Hematopoietic multipotent progenitor cell treated with erythropoietin and hydrocortisone succinate and interleukin-3 and kit ligand, for 8 days (in vitro differentiated cells): ENCODE measurements around the gene PLD5.

Experiments used
- DNase-seq: peaks from one replicate; pipeline ENCODE4 v3.0.0-alpha.2; 2015

PLD5 gene

DNA sequence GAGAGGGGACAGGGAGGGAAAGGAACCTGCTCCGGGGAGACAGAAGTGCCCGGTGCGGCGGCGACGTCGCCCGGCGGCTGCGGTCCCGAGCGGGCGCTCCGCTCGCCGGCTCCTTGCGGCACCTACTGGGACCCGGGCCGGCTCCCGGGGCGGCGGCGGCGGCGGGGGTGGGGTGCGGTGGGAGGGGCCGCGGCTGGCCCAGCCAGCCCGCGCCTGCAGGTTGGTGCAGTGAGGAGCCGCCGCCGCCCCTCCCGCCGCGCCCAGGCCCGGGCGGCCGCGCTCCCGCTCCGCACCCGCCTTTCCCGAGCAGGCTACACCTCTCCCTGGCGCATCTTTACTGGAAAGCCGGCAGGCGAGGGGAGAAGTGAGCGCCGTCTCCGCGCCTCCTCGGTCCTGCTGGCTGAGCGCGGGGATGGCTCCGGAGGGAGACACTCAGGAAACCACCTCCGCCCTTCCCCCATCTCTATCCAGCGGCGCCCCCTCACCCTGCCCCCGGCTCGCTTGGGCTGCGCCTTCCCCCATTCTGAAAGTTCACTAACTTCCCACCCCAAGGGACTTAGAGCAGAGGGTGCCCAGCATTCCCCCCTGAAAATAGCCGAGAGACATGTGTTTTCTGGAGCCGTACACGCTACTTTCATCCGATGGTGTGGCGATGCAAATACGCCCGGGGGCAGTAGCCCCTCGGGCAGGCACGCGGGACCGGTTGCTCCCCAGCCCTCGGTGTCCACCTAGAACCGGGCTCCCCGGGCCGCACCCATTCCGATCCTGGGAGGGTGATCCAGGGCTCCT lies at the start of gene PLD5:
Gene PLD5 (minus strand): TSS at position 127 of the 789 bp plus-strand sequence.
- no peak for DNase-seq

DNA sequence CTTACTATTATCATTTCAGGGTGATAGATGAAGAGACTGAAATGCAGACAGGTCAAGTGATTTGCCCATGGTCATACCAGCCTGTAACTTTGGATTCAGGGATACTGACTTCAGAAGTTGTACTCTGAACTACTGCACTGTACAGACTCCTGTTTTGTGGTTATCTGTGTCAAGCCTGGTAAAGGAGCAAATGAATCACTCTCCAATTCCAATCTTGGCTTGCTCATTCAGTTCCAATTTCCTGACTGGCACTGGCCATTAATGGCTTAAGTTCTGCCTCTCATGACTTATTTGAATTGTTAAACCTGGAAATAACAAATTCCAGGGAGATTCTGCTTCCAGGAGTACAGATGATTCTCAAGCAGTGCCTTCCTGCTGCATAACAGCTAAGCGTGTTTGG lies 45.4 kb upstream of the PLD5 start:
- DNase-seq, result no peak

DNA sequence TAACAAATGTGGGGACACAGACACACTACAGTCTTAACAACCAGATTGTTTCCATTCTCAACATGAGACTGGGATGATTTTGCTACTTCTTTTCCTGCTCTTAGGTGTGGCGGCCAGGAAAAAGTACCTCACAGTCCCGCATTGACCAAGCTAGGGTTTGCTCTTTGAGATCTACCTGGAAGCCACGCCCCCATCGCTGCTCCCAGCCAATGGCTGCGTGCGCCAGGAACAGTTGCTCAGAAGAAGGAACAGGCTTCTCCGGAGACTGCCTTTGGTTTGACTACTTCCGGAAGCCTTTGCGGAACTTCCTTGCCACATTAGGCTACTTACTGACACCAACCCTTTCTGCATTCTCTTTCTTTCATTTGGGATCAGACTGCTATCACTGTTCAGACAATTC lies 44.2 kb upstream of the PLD5 start:
- DNase-seq, result no peak

DNA sequence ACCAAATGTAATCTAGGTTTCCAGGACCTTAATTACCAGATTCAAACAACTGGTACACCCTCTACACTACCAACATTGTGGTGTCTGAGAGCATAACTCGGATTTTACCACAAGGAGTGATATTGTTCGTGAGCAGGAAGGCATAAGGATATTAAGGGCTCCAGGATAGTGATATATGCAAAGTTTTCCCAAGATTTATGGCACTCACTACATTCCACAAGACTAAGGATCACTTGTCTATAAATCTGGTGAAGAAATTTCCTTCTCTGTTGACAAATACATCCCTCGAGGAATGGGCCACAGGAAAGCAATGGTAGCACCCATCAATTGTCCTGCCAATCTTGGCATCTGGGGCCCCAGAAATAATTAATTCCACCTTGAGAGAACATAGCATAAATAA lies 43.1 kb upstream of the PLD5 start:
- no peak for DNase-seq

DNA sequence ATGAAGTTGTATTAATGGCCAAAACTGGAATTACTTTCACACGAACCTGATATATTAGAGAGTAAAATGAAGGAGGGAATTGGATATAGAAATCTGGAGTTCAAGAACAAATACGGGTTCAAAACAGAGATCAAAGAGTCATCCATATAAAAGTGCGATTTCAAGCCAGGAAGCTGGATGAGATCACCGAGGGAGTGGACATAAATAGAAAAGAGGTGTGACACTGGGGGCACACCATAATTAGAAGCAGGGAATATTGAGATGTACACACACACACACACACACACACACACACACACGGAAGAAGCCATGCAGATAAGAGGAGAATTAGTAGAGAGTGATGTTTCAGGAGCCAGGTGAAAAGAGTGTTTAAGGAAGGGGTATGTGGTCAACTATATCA lies 32.3 kb upstream of the PLD5 start:
- no peak for DNase-seq

DNA sequence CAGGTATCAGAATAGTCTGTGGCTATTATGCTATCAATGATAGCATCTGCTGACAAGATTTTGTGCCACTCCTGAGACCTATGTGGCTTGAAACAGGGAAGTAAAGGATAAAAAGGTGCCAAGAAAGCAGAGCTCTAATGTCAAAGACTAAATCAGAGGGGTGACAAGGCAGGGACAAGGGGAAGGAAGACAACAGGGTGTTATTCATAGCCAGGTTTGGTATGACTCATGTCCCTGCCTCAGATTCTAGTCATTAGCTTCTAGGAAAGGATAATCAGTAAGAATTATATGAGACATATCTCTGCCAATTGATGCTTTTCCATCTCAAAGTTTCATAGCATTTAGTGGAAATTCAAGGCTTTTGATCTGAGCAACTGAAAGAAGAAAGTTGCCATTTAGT lies 31.8 kb upstream of the PLD5 start:
- no peak for DNase-seq

DNA sequence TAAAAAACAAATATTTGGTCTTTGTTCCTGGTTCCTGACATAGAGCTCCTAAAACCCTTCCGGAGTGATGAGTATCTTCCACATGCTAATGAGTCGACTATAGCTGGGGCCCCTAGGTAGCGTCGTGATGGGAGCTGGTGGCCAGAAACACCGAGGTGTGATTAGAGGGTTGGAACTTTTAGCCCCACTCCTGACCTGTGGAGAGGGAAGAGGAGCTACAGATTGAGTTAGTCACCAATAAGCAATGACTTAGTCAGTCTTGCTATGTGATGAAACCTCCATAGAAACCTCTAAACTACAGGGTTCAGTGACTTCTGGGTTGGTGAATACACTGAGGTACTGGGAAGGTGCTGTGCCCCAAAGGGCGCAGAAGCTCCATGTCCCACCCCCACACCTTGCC lies 30.1 kb upstream of the PLD5 start:
- no peak for DNase-seq

DNA sequence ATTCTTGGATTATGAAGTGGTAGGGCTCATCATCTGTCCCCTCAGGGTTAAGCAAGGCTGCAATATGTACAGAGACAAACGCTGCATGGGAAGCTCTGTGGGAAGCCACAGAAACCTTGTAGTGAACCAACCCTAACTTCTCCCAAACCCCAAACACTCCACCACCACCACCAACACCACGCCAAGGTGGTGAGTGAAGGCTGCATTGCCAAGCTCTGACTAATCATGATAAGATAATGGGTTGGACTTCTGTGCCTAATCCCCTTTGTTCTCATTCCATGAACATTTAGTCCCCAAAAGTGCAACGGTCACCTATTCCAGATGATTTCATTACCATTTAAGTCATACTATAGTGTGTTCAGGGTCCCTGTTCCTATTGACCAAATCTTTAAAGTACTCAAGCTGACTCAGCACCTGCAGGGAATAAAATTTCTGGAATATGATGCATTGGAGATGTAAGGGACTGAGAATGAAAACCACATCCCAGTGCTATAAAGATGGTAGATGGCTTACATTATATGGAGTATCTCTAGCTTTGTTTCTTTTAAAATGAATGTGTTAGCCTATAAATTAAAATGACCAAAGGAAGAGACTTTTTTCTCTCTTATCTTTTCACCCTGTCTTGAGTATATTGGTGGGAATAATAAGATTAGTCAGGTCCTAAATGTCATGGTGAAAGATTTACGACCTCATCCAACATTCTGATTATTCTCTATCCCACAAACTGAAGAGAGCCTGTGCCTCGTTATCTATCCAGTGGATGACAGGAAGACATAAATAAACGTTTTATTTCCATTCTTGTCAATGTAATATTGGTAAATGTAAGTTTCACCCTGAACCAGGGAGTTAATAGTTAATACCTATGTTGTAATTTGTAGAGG lies 22.6 kb upstream of the PLD5 start:
- DNase-seq, result no peak

DNA sequence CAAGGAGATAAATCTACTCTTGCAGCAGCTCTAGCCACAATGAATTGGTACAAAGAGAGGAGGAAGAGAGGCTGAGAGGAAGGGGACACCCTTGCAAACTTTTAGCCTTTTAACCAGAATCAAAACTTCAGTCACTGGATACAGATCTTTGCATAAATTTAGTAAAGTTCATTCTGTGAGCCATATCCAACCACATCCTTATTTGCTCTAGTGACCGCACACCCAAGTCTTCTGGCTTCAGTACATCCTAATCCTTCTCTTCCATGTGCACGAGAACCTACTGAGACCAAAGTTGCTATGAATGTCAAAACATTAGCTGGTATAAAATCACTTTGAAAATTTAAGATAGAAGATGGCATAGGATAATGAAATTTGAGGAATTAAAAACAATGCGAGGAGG lies 21.9 kb upstream of the PLD5 start:
- no peak for DNase-seq

DNA sequence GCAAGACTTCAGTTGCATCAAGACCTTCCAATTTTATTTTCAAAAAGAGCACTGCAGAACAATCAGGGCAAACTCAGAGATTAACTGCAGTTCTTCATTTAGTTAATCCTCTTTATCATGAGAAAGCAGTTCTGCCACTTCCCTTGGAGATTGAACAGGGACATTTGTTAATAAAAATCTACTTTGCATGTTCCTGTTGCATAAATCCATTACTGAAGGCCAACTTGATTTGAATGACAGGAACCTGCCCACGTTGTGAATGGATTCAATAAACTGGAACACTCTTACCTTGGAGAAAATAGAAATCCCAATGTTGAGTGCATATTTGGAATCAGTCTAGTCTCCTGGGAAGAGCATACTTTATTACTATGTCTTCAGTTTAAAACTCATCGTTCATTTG lies 19.6 kb upstream of the PLD5 start:
- DNase-seq, result no peak

DNA sequence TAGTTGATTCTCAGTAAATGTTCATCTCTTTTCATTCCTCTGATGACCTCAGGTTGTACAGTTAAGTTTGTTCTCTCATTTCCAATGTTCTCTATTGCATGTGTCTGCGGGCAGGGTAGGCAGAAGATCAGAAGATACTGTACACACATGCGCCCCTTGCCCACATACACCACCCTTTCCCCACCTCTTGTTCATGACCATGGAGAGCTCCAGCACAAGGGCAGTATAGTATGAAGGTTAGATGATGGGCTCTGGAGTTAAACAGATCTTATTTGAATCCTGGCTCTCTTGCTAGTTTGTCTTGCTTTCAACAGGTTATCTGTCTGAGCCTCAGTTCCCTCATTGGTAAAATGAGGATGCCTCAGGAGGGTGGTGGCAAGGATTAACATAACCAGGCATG lies 17.8 kb upstream of the PLD5 start:
- no peak for DNase-seq

DNA sequence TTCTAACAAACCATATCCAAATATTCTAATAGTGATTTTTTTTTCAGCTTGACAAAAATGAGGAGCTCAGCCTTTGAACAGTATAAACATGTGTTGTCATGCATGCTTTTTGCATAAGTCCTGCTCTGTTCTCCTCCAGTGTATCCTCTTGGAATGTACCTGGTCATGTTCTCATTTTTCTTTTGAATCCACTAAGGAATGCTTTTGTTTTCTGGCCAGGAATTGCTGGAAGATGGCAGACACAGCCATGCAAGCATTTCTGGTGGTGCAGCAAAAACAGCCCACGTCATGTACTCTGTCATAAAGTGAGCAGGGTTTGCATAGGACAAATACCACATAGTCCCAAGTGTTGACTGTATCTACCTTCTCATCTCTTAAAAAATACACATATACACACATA lies 11.5 kb upstream of the PLD5 start:
- DNase-seq, result no peak

DNA sequence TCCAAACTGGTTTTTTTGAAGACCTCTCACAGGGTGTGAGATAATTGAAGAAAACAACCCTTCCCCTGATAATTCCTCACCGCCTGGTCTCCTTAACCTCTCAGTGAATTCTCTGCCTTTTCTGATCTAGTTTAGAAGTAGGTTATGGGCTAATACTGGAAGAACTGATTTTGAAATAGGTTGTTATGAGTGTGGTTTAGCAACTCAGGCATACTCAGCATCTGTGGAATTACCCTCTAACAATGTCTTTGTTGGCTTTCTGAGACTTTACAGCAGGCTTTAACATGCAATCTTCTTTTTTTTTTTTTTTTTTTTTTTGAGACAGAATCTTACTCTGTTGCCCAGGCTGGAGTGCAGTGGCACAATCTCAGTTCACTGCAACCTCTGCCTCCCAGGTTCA lies 10.3 kb upstream of the PLD5 start:
- no peak for DNase-seq

DNA sequence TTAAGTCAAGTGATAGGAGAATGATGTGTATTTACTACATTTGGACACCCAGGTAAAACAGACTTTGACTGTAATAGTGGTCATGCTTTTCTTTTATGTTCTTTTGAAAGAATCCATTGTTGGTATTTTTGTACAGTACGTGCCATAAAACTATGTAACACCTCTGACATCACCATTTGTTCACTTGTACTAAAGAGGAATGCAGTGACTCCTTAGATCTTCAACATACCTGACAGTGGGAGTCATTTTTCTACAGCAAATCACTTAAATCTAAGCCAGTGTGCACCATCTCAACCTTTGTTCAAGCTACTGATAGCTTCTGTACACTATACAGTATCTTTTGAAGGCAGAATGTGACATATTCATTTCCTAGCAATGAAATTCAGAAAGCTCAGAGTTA lies 6.3 kb upstream of the PLD5 start:
- no peak for DNase-seq

DNA sequence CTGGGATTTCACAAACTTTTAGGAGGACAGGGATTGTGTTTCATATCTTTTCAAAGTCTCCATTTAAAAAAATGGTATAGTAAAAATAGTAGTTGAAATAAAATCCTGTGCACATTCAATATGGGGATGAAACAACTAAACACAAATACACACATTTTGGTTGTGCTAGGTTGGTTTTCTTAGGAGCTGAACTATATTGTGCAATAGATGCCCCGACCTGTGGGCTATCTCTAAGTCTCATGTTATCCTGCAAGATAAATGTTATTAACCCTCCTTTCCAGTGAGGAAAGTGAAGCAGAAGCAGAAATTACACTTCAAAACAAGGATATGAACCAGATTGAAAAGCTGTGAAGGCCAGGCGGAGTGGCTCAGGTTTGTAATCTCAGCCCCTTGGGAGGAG lies 1.3 kb upstream of the PLD5 start:
- no peak for DNase-seq

DNA sequence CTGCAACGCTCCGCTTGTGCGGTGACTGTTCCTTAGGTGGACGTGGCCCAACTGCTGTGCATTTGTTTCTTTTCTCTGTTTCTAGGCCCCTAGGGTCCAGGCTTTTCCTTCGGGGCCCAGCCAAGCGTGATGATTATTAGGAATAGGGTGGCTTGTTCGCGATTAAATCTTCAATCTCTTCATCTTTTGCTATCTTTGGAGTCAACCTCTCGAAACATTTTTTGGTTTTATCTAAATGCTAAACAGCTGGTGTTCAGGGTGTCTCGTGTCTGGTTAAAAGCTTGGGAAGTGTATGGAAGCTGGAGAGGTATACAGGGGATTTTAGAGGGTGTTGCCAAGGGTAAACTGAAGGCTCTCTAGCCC lies 844 bp upstream of the PLD5 start:
- DNase-seq, result no peak

DNA sequence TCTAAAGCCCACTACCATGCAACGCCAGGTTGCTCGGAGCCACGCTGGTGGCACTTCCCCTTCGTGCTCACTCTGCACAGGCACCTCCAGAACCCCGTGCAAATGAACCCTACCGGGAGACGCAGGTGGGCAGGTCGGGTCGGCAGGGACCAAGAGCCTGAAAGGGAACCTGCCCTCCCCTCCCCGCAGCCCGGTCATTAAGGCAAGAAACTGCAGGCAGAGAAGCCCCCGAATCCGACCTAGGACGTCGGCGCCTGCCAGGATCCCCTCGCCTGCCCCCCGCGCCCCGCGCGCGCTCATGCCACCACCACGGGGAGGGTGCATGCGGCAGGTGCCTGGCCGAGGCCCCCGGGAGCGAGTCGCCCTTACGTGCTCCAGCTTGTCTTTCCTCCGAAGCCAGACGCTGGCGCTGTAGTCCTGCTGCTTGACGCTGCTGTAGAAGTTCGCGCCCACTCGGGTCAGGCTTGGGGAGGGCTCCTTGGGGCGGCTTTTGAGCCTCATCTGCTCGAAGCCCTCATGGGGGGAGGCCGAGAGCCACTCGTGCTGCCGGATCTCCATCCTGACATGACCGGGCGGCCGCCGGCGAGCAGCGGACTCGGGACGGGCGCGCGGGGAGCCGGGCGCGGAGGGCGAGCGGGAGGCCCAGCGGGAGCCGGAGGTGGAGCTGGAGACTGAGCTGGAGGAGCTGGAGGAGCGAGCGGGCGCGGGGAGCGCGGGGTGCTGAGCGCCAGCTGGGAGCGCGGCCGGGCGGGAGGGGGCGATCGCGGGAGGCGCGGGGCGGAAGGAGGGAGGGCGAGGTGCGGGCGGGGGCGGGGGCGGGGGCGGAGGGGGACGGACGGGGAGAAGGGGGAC lies 552 bp downstream of the PLD5 start:
- peak; percentile 2 for DNase-seq

DNA sequence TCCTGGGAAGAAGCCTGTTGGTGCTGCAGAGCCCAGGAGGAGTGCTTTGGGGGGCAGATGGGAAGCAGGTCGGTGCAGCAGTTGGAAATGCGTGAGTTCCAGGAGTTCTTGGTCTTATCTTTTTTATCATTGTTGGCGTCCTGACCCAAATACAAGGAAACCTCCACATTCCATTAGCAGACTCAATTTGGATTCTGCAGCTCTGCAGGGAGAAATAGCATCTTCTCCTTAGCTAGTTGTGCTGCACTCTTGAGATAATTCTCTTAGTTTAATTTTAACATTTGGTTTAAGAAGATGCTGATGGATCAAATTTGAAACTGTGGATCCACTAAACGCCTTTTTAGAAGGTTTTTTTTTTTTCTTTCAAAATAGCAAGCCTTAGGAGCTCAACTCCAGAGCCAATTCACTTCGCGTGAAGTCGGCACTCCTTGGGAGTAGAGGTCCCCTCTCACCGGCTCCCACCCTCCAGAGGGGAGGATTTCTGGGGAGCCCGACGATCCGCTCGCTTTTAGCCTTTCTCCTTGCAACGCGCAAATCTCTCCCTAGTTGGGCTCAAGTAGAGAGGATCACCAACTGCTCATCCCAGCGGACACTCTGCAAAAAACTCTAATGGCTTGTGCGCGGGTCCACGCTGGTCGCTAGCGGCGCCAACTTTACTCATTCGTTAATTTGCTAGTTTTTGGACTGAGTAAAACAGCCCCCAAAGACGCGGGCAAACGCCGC lies 1.3 kb downstream of the PLD5 start:
- no peak for DNase-seq

DNA sequence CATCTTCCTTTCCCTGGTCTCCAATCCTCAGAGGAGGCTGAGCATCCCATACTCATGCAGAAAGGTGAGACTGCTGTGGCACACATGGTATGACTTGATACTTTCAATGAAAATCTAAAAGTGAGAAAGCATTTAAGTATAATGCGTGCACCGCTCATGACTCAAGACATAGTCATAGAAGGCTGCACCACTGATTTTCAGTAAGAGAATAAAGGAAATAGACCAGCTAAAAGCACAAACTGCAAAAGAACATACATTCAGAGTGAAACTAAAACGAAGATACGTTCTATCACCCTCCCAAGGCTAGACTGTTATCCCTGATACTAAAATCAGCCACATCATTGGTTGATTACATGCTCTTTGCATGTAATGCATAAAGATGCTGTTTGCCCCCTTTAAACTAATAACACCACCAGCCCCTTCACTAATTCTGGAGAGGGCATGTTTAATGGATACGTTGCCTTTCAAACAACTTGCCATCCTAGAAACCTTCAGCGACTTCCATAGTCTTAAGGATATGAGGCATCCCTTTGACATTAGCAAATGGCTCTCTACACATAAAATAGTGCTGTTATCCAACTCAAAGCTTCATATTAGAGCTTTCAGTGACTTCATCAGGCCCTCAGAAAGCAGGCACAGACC lies 2.1 kb downstream of the PLD5 start:
- DNase-seq, result no peak

DNA sequence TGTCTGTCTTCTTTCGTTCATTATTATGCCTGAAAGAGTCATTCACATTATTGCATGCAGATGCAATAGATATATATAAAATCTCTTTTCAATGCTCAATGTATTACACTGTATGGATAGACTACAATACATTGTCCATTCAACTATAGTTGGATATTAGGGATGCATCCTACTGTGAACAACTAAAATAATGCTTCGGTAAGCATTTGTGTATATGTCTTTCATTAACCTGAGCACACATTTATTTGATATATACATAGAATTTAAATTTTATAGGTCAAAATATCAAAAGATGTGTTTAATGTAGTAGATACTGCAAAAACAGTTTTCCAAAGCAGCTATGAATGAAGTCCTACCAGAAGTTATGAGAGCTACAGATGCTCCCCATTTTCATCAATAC lies 8.9 kb downstream of the PLD5 start:
- no peak for DNase-seq

DNA sequence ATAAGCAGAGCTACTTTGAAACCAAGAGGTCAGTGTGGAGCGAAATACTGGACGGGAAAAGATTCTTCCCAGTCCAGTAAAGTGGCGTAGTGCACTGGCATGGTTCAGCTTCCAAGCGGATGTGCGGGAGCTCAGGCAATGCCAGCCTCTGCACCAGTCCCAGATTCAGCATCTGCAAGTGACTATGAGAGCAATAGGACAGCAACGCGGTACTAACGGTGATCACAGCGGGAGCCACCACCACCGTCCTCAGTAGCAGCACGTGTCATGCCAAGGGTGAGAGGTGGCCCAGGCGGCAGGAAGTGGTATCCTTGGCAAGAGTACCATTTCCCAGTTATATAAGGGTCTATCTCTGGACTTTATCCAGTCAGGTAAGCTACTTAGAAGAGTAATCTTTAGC lies 17.8 kb downstream of the PLD5 start:
- no peak for DNase-seq

DNA sequence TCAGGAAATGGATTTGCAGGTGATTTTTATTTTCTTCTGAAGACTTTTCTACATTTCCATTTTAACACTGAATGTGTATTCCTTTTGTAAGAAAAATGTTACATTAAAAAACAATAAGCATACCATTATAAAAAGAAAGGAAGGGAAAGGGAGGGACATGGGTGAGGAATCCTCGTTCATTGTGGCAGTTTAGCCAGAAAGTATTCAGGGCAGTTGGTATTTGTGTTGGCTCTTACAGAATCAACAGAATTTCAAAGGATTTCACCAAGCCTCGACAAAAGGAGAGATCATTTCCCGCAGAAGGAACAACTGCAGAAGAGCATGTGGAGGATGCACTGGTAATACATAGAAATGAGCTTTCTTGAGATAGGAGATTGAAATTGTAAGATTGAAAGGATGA lies 35.0 kb downstream of the PLD5 start:
- DNase-seq, result no peak
